Glutamatergic neuron (in vitro differentiated cells): ENCODE measurements around the gene NRARP. TPM values are rescaled to one million over a fixed set of nuclear protein-coding genes. Genes with fewer than 3 reads are reported as not detected.

Experiments used
- DNase-seq: peaks from one replicate; pipeline ENCODE4 v3.0.0; 2022
- H3K27ac Mint-ChIP-seq: one replicate; pipeline ENCODE4 v1.8.0; 2020; ENCODE audit warnings: mild to moderate bottlenecking, mixed read lengths, inconsistent platforms; ENCODE audit not compliant: unreplicated experiment
- H3K27me3 Mint-ChIP-seq: one replicate; pipeline ENCODE4 v1.8.0; 2020; ENCODE audit warnings: mild to moderate bottlenecking, moderate library complexity, mixed read lengths, inconsistent platforms; ENCODE audit not compliant: unreplicated experiment
- H3K36me3 Mint-ChIP-seq: one replicate; pipeline ENCODE4 v1.8.0; 2020; ENCODE audit warnings: mild to moderate bottlenecking, mixed read lengths, inconsistent platforms; ENCODE audit not compliant: unreplicated experiment
- H3K4me1 Mint-ChIP-seq: one replicate; pipeline ENCODE4 v1.8.0; 2020; ENCODE audit warnings: mild to moderate bottlenecking, low read depth, mixed read lengths, inconsistent platforms; ENCODE audit not compliant: unreplicated experiment
- H3K4me3 Mint-ChIP-seq: one replicate; pipeline ENCODE4 v1.8.0; 2020; ENCODE audit warnings: mild to moderate bottlenecking, mixed read lengths, inconsistent platforms; ENCODE audit not compliant: unreplicated experiment
- H3K9me3 Mint-ChIP-seq: one replicate; pipeline ENCODE4 v1.8.0; 2020; ENCODE audit warnings: mild to moderate bottlenecking, moderate library complexity, mixed read lengths, inconsistent platforms; ENCODE audit not compliant: unreplicated experiment
- CTCF ChIP-seq: fragments of 200-600 bp; sonication (generic); IDR thresholded peaks from one replicate; pipeline ENCODE4 v1.5.0; 2021; ENCODE audit not compliant: partially characterized antibody, unreplicated experiment
- total RNA-seq: library from RNA; stranded (reverse); fragmentation: NEBNext Ultra II Directional; extraction: Animal tissue kit (Norgen Biotek cat#: 25700); gene quantifications from one replicate; pipeline ENCODE4 v1.2.1, GENCODE V29; 2021; ENCODE audit not compliant: unreplicated experiment

Gene NRARP
- total RNA-seq, 1 donor from 2014 or later, result 15.2 TPM

DNA sequence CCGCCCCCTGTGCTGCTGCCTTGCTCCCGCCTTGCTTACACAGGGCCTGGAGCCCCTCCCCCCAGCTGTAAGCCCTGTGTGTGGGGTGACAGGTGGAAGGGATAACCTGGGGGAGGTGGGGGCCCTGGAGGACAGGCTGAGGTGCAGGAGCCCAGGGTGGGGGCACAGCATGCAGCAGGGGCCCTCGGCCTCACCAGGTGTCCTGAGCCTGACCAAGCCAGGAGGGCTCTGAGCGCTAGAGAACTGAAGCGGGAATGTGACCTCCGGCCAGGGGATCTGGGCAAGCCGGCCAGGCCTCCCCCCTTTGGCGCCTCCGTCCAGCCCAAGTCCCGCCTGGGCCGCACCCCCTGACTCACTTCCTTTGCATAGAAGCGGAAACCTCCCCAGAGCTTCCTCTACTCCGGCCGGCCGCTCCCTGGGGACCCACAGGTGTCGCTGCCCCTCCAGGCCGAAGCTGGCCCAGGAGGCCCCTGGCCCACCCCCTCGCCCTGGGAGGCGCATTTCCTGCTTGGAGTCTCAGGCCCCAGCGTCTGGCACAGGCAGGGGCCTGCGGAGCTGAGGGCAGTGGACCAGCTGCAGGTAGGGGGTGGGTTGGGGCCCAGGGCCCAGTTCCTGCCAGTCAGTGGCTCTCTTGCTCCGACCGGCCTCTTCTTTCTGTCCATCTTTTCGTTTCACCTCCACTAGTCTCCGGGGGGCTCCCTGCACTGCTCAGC is 24.6 kb downstream of the NRARP start, which contains the start of gene TOR4A:
TSS of gene TOR4A (plus strand) at position 398 of the 713 bp plus-strand sequence. CDS start 964 bp downstream, outside the sequence.
- H3K4me3 Mint-ChIP-seq, result no peak within 1 kb of the TSS
- H3K9me3 Mint-ChIP-seq, result peaks cover 6% of the 10 kb centered on the region
- TF ChIP-seq CTCF, result no peak
- H3K36me3 Mint-ChIP-seq, result peaks cover 5% of the 10 kb centered on the region
- H3K27ac Mint-ChIP-seq, result no peak within 1 kb of the TSS
- peaks cover 18% of the 10 kb centered on the region for H3K4me1 Mint-ChIP-seq
- H3K27me3 Mint-ChIP-seq, result peaks cover 7% of the 10 kb centered on the region
- peak; percentile 30 for DNase-seq

GRCh38 chr9:137276473-137277328 is 25.4 kb downstream of the NRARP start:
- DNase-seq, result peak; percentile 25

GRCh38 chr9:137275588-137276472 is 26.2 kb downstream of the NRARP start:
- no peak overlapping the region for H3K27ac Mint-ChIP-seq
- H3K4me3 Mint-ChIP-seq, result peak overlapping the region; percentile 20
- H3K27me3 Mint-ChIP-seq, result peaks cover 8% of the 10 kb centered on the region
- TF ChIP-seq CTCF, result no peak
- peaks cover 6% of the 10 kb centered on the region for H3K9me3 Mint-ChIP-seq
- no peak for DNase-seq
- H3K4me1 Mint-ChIP-seq, result peaks cover 17% of the 10 kb centered on the region
- no peaks in the 10 kb centered on the region for H3K36me3 Mint-ChIP-seq

More at GRCh38 chr9:137276473-137277328, 25.4 kb downstream of the NRARP start:
- Mint-ChIP-seq H3K4me3 (no peak overlapping the region), H3K27ac (no peak overlapping the region), H3K4me1 (peaks cover 17% of the 10 kb centered on the region), H3K9me3 (peaks cover 6% of the 10 kb centered on the region), H3K36me3 (no peaks in the 10 kb centered on the region), H3K27me3 (peaks cover 6% of the 10 kb centered on the region)
- no peak for TF ChIP-seq CTCF

DNA sequence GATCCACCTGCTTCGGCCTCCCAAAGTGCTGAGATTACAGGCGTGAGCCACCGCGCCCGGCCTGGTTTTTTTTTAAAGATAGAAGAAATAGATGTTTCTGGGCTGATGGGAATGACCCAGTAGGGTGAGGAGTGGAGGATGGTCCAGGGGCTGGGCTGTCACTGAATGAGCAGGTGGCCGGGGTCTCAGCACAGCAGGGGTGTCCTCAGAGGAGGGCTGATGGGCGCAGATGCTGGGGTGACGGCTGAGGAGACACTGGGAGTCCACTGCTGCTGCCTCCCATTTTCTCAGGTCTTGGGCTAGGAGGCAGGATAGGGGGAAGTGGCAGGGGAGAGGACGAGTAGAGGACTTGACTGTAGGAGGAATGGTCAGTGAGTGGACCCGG is 26.9 kb downstream of the NRARP start:
- peaks cover 6% of the 10 kb centered on the region for H3K9me3 Mint-ChIP-seq
- H3K4me3 Mint-ChIP-seq, result no peak overlapping the region
- H3K4me1 Mint-ChIP-seq, result peaks cover 17% of the 10 kb centered on the region
- H3K27ac Mint-ChIP-seq, result no peak overlapping the region
- no peak for TF ChIP-seq CTCF
- no peaks in the 10 kb centered on the region for H3K36me3 Mint-ChIP-seq
- no peak for DNase-seq
- peaks cover 8% of the 10 kb centered on the region for H3K27me3 Mint-ChIP-seq
